Fibroblast of the aortic adventitia (primary cell): ENCODE results near the gene CREBRF. TPM values are rescaled to one million over a fixed set of nuclear protein-coding genes. Genes with fewer than 3 reads are reported as not detected.
"Not testable (repeated sequence)": the region's sequence is repeated elsewhere in the genome, so short reads cannot be mapped to it uniquely, and the experiment has no call there.

Experiments
- DNase-seq: peaks from one replicate; pipeline ENCODE4 v3.0.0-alpha.2; 2010; ENCODE audit warnings: low read depth
- H3K4me3 ChIP-seq: 2 replicates; pipeline ENCODE4 v1.5.1; 2011; ENCODE audit warnings: low read depth, mild to moderate bottlenecking, control low read depth, low read length, moderate library complexity
- CTCF ChIP-seq: IDR thresholded peaks from 2 replicates; pipeline ENCODE4 v1.5.1; 2011; ENCODE audit warnings: mild to moderate bottlenecking, low read length, control low read depth, inconsistent platforms; ENCODE audit not compliant: insufficient read depth
- total RNA-seq: library from RNA; depleted of rRNA; stranded (reverse); fragments of >200 nt; gene quantifications from 2 replicates; pipeline ENCODE4 v1.2.3, GENCODE V29; 2012; ENCODE audit warnings: low replicate concordance

Gene CREBRF
- total RNA-seq, 1 donor = 29.7 TPM

GRCh38 chr5:173057062-173057924 is 1.1 kb downstream of the CREBRF start:
- H3K4me3 ChIP-seq = peak overlapping the region; percentile 91
- DNase-seq = peak; percentile 98
- peak; percentile 45 for TF ChIP-seq CTCF

- no peak for TF ChIP-seq CTCF
- H3K4me3 ChIP-seq = no peak overlapping the region
- no peak for DNase-seq
Observed at GRCh38 chr5:173062141-173062540, 6.0 kb downstream of the CREBRF start.

GRCh38 chr5:173065155-173065554 is 9.0 kb downstream of the CREBRF start:
- no peak overlapping the region for H3K4me3 ChIP-seq
- TF ChIP-seq CTCF = no peak
- DNase-seq = no peak

- no peak for DNase-seq
- no peak for TF ChIP-seq CTCF
- no peak overlapping the region for H3K4me3 ChIP-seq
Observed at GRCh38 chr5:173069671-173070070, 13.5 kb downstream of the CREBRF start.

- DNase-seq = no peak
- TF ChIP-seq CTCF = no peak
- no peak overlapping the region for H3K4me3 ChIP-seq
Observed at GRCh38 chr5:173075137-173075843, 19.1 kb downstream of the CREBRF start.

GRCh38 chr5:173075970-173076369 is 19.8 kb downstream of the CREBRF start:
- no peak for DNase-seq
- H3K4me3 ChIP-seq = no peak overlapping the region
- TF ChIP-seq CTCF = no peak

GRCh38 chr5:173076471-173076870 is 20.3 kb downstream of the CREBRF start:
- DNase-seq, H3K4me3 ChIP-seq: not testable (repeated sequence)
